ENCODE results near the gene HOXB3.

DNA sequence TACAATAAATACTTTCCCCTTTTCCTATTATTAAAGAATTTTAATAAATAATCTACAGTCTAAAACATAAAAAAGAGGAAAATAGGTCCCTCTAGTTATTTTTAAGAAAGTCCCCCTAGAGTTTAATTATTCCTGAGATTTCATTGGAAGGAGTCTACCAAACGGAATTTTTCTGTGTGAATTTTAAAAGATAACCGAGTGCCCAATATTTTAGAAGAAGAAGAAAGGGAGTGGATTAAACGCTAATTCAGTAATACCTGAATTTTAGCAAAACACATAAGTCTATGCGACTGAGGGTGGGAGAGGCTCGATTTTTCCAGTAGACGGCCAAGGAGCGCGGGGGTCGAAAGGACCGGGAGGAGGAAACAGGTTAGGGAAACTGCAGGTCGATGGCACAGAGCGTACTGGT, 47.3 kb downstream of the HOXB3 start:
- TF ChIP-seq CTCF (IDR thresholded peaks at IDR 0.05; ENCODE audit: poor library complexity, severe bottlenecking), result no peak
- TF ChIP-seq EP300 (conservative IDR thresholded peaks at IDR 0.05; ENCODE audit: poor library complexity, severe bottlenecking), result no peak
- no peak for TF ChIP-seq SMC3 (conservative IDR thresholded peaks at IDR 0.05; ENCODE audit: poor library complexity)
- no peak for TF ChIP-seq TAF1 (IDR thresholded peaks at IDR 0.05; ENCODE audit: low read depth)
- no peak for TF ChIP-seq EZH2 (IDR thresholded peaks at IDR 0.05; ENCODE audit: borderline replicate concordance, insufficient read depth, low read length, poor library complexity, severe bottlenecking)
- TF ChIP-seq POLR2AphosphoS5 (IDR thresholded peaks at IDR 0.05), result no peak
- no peak for TF ChIP-seq RAD21 (conservative IDR thresholded peaks at IDR 0.05)

Measured in neural cell (in vitro differentiated cells).